Thymus (tissue), 11 donors: ENCODE measurements around the gene TNFAIP8. TPM values are rescaled to one million over a fixed set of nuclear protein-coding genes. Genes with fewer than 3 reads are reported as not detected.

Source experiments
- DNase-seq, 9 donors: peaks; one replicate each; pipeline ENCODE4 v3.0.0-alpha.2; 2013; ENCODE audit warnings: low spot score in 9 of 9, low read depth in 6 of 9, missing footprints in 1 of 9
- H3K27ac ChIP-seq, 2 donors: one replicate each; pipeline ENCODE4 v1.5.1; 2013; ENCODE audit warnings: control low read depth in 1 of 2, low read depth in 1 of 2, low read length in 1 of 2, mild to moderate bottlenecking in 1 of 2, moderate library complexity in 1 of 2
- H3K27me3 ChIP-seq, 2 donors: one replicate each; pipeline ENCODE4 v1.5.1; 2013; ENCODE audit warnings: low read length in 1 of 2; ENCODE audit not compliant: control insufficient read depth in 2 of 2, insufficient read depth in 1 of 2
- H3K36me3 ChIP-seq, 2 donors: one replicate each; pipeline ENCODE4 v1.5.1; 2013; ENCODE audit warnings: low read length in 1 of 2, mild to moderate bottlenecking in 1 of 2, moderate library complexity in 1 of 2; ENCODE audit not compliant: control insufficient read depth in 2 of 2, insufficient read depth in 2 of 2
- H3K4me1 ChIP-seq, 2 donors: one replicate each; pipeline ENCODE4 v1.5.1; 2013; ENCODE audit warnings: low read length in 2 of 2; ENCODE audit not compliant: control insufficient read depth in 2 of 2, insufficient read depth in 2 of 2
- H3K4me3 ChIP-seq, 2 donors: one replicate each; pipeline ENCODE4 v1.5.1; 2013; ENCODE audit warnings: low read length in 2 of 2, control low read depth in 1 of 2, mild to moderate bottlenecking in 1 of 2
- H3K9me3 ChIP-seq, 2 donors: one replicate each; pipeline ENCODE4 v1.5.1; 2013; ENCODE audit warnings: low read length in 1 of 2, mild to moderate bottlenecking in 1 of 2; ENCODE audit not compliant: control insufficient read depth in 2 of 2, insufficient read depth in 1 of 2
- WGBS: extraction: QIAGEN DNeasy Blood & Tissue Kit; methylation state at CpG from one replicate; pipeline ENCODE4 v1.1.7; 2013; 5-methylcytosine and 5-hydroxymethylcytosine counted together
- polyA plus RNA-seq: library from polyadenylated mRNA; stranded (reverse); fragments of 200-250 nt; gene quantifications from one replicate; pipeline ENCODE4 v1.2.3, GENCODE V29; 2013
- total RNA-seq: library from RNA; stranded (reverse); fragments of 120-200 nt; gene quantifications from one replicate; pipeline ENCODE4 v1.2.4, GENCODE V29; 2013
- donor health status: healthy.

Gene TNFAIP8
- total and polyA plus RNA-seq, 2 donors, result 94.1 to 119 TPM

GRCh38 chr5:119378075-119378700 is 22.4 kb downstream of the TNFAIP8 start:
- Histone ChIP-seq H3K9me3 (no peaks in the 10 kb centered on the region), H3K4me1 (peaks cover 3 to 5% of the 10 kb centered on the region in 2 donors), H3K27ac (no peak overlapping the region), H3K36me3 (peaks cover 4 to 9% of the 10 kb centered on the region in 2 donors), H3K4me3 (no peak overlapping the region), H3K27me3 (no peaks in the 10 kb centered on the region)
- 83% methylated on average over 3 of the region's 3 CpGs for WGBS
- no peak for DNase-seq

- no peak for DNase-seq
- Histone ChIP-seq H3K27me3 (no peaks in the 10 kb centered on the region), H3K36me3 (peaks cover 0 to 5% of the 10 kb centered on the region in 2 donors), H3K4me1 (peaks cover 3 to 5% of the 10 kb centered on the region in 2 donors), H3K27ac (no peak overlapping the region), H3K4me3 (no peak overlapping the region), H3K9me3 (no peaks in the 10 kb centered on the region)
- WGBS, result 81% methylated on average over 2 of the region's 2 CpGs
Observed at GRCh38 chr5:119379096-119379495, 23.3 kb downstream of the TNFAIP8 start.

GRCh38 chr5:119379942-119380547 is 24.2 kb downstream of the TNFAIP8 start:
- no peaks in the 10 kb centered on the region for H3K27me3 ChIP-seq
- H3K9me3 ChIP-seq, result no peaks in the 10 kb centered on the region
- H3K4me1 ChIP-seq, result peaks cover 3 to 5% of the 10 kb centered on the region in 2 donors
- no peak overlapping the region for H3K27ac ChIP-seq
- H3K36me3 ChIP-seq, result no peaks in the 10 kb centered on the region
- DNase-seq, result no peak
- H3K4me3 ChIP-seq, result no peak overlapping the region
- over 99% methylated on average over 2 of the region's 2 CpGs for WGBS

- no peak for DNase-seq
- Histone ChIP-seq H3K4me1 (peaks cover 3 to 5% of the 10 kb centered on the region in 2 donors), H3K36me3 (no peaks in the 10 kb centered on the region), H3K9me3 (no peaks in the 10 kb centered on the region), H3K27ac (no peak overlapping the region), H3K4me3 (no peak overlapping the region), H3K27me3 (no peaks in the 10 kb centered on the region)
- 96% methylated on average over 3 of the region's 3 CpGs for WGBS
Observed at GRCh38 chr5:119382169-119382568, 26.4 kb downstream of the TNFAIP8 start.

- Histone ChIP-seq H3K27me3 (no peaks in the 10 kb centered on the region), H3K4me1 (peaks cover 3 to 5% of the 10 kb centered on the region in 2 donors), H3K36me3 (no peaks in the 10 kb centered on the region), H3K4me3 (no peak overlapping the region), H3K9me3 (no peaks in the 10 kb centered on the region), H3K27ac (no peak overlapping the region)
- 99% methylated on average over 1 of the region's 1 CpG for WGBS
- no peak for DNase-seq
Observed at GRCh38 chr5:119383008-119383407, 27.2 kb downstream of the TNFAIP8 start.

- Histone ChIP-seq H3K27me3 (no peaks in the 10 kb centered on the region), H3K4me1 (peaks cover 0 to 4% of the 10 kb centered on the region in 2 donors), H3K9me3 (no peaks in the 10 kb centered on the region), H3K4me3 (no peak overlapping the region), H3K27ac (no peak overlapping the region), H3K36me3 (no peaks in the 10 kb centered on the region)
- no peak for DNase-seq
- 95% methylated on average over 3 of the region's 3 CpGs for WGBS
Observed at GRCh38 chr5:119385136-119385535, 29.3 kb downstream of the TNFAIP8 start.

- Histone ChIP-seq H3K36me3 (no peaks in the 10 kb centered on the region), H3K9me3 (no peaks in the 10 kb centered on the region), H3K27ac (no peak overlapping the region), H3K4me1 (peaks cover 0 to 4% of the 10 kb centered on the region in 2 donors), H3K4me3 (no peak overlapping the region), H3K27me3 (no peaks in the 10 kb centered on the region)
- DNase-seq, result no peak
- 96% methylated on average over 3 of the region's 3 CpGs for WGBS
Observed at GRCh38 chr5:119385536-119386128, 29.8 kb downstream of the TNFAIP8 start.

- no peaks in the 10 kb centered on the region for H3K9me3 ChIP-seq
- no peak overlapping the region for H3K27ac ChIP-seq
- H3K36me3 ChIP-seq, result no peaks in the 10 kb centered on the region
- no peak for DNase-seq
- no peaks in the 10 kb centered on the region for H3K27me3 ChIP-seq
- 87% methylated on average over 6 of the region's 6 CpGs for WGBS
- peaks cover 0 to 4% of the 10 kb centered on the region in 2 donors for H3K4me1 ChIP-seq
- no peak overlapping the region for H3K4me3 ChIP-seq
Observed at GRCh38 chr5:119386596-119387344, 31.0 kb downstream of the TNFAIP8 start.
